Nucleus accumbens (tissue), 56 donors: ENCODE data around the gene SRCAP.

ENCODE experiments used
- DNase-seq, 56 donors: peaks; one replicate each; lab custom pipeline; 2025; lab: John Stamatoyannopoulos, UW

SRCAP gene

GRCh38 chr16:30750876-30751465, 52.0 kb downstream of the SRCAP start:
- no peak for DNase-seq

GRCh38 chr16:30753596-30753995, 54.6 kb downstream of the SRCAP start:
- DNase-seq, result no peak

GRCh38 chr16:30755955-30756780, 57.2 kb downstream of the SRCAP start:
- no peak for DNase-seq

- no peak for DNase-seq
Observed at GRCh38 chr16:30756781-30757100, 57.8 kb downstream of the SRCAP start.

GRCh38 chr16:30757316-30757715, 58.3 kb downstream of the SRCAP start:
- DNase-seq, result no peak

GRCh38 chr16:30758988-30759491, 60.1 kb downstream of the SRCAP start:
- DNase-seq, result peak in 4 of 56 donors; percentile 5 to 12 (median 9)

- DNase-seq, result no peak
Observed at GRCh38 chr16:30760001-30760559, 61.1 kb downstream of the SRCAP start.

GRCh38 chr16:30760577-30761426, 61.8 kb downstream of the SRCAP start:
- DNase-seq, result no peak

GRCh38 chr16:30761427-30761927, 62.5 kb downstream of the SRCAP start:
- peak in 9 of 56 donors; percentile 17 to 44 (median 31) for DNase-seq

- peak; percentile 78 to 98 (median 95) for DNase-seq
Observed at GRCh38 chr16:30761928-30762902, 63.2 kb downstream of the SRCAP start, which contains the start of the genes CFAP119 and RNF40. Gene CFAP119 (minus strand): TSS chr16:30762062. CDS start chr16:30761748, 314 bp downstream. Gene RNF40 (plus strand): TSS chr16:30762322. CDS start chr16:30762546, 224 bp downstream.

- no peak for DNase-seq
Observed at GRCh38 chr16:30762991-30763725, 64.2 kb downstream of the SRCAP start.

GRCh38 chr16:30764086-30764485, 65.1 kb downstream of the SRCAP start:
- DNase-seq, result no peak

GRCh38 chr16:30764816-30765465, 66.0 kb downstream of the SRCAP start:
- no peak for DNase-seq

- no peak for DNase-seq
Observed at GRCh38 chr16:30766206-30766932, 67.4 kb downstream of the SRCAP start.

GRCh38 chr16:30766933-30767284, 67.9 kb downstream of the SRCAP start:
- no peak for DNase-seq

GRCh38 chr16:30767767-30768465, 68.9 kb downstream of the SRCAP start:
- no peak for DNase-seq
